Panc1 (cell line): ENCODE data around the gene CERS5. TPM values are rescaled to one million over a fixed set of nuclear protein-coding genes. Genes with fewer than 3 reads are reported as not detected.
A peak's percentile ranks its signal among the peaks of the same experiment; 100 is the strongest.

Experiments used
- ATAC-seq: fragments of 200-7000 bp; cut with Tn5 transposase; 2 replicates; pipeline ENCODE4 v1.9.1; 2020; ENCODE audit warnings: mild to moderate bottlenecking, moderate library complexity
- BruUV-seq: library from RNA; stranded (reverse); fragments of 400-500 nt; replicated peaks from 2 replicates; lab custom pipeline; 2021; lab: Mats Ljungman, UMichigan
- CTCF ChIA-PET: fragments of 300-600 bp; sonication (Branson Sonifier 250); formaldehyde crosslinking; loops from one replicate; lab custom pipeline; 2022; ENCODE audit warnings: antibody characterized with exemption; lab: Charles Lee
- POLR2A ChIA-PET: fragments of 300-600 bp; sonication (Branson Sonifier 250); formaldehyde crosslinking; loops from one replicate; lab custom pipeline; 2022; ENCODE audit warnings: antibody characterized with exemption; lab: Charles Lee
- DNase-seq: peaks from one replicate; pipeline ENCODE4 v3.0.0-alpha.2; 2010; ENCODE audit warnings: low read depth, low spot score
- H3K27ac ChIP-seq: 2 replicates; pipeline ENCODE4 v1.5.1; 2011; ENCODE audit warnings: mild to moderate bottlenecking, low read length, inconsistent platforms
- H3K27me3 ChIP-seq: fragments of 200-500 bp; sonication (Bioruptor generic); 2 replicates; pipeline ENCODE4 v1.6.0; 2014; ENCODE audit warnings: low read length, inconsistent platforms; ENCODE audit not compliant: control insufficient read depth, insufficient read depth
- H3K36me3 ChIP-seq: fragments of 200-500 bp; sonication (Bioruptor generic); 2 replicates; pipeline ENCODE4 v1.5.1; 2014; ENCODE audit warnings: inconsistent platforms, mild to moderate bottlenecking, low read length, moderate library complexity; ENCODE audit not compliant: control insufficient read depth, insufficient read depth
- H3K4me1 ChIP-seq: 2 replicates; pipeline ENCODE4 v1.5.1; 2011; ENCODE audit warnings: inconsistent platforms, mild to moderate bottlenecking, low read length, moderate library complexity; ENCODE audit not compliant: control insufficient read depth, insufficient read depth
- H3K4me3 ChIP-seq, 2 experiments: 2 replicates each; pipeline ENCODE4 v1.5.1; 2011 to 2012; ENCODE audit warnings: low read depth in 2 of 2, low read length in 2 of 2, mild to moderate bottlenecking in 2 of 2, inconsistent platforms in 1 of 2, moderate library complexity in 1 of 2
- H3K9me3 ChIP-seq: fragments of 200-500 bp; sonication (Bioruptor generic); 2 replicates; pipeline ENCODE4 v1.5.1; 2014; ENCODE audit warnings: low read depth, mild to moderate bottlenecking, inconsistent platforms, low read length, moderate library complexity; ENCODE audit not compliant: control insufficient read depth, insufficient read depth
- POLR2AphosphoS5 ChIP-seq: IDR thresholded peaks from 2 replicates; pipeline ENCODE4 v1.6.1; 2012; ENCODE audit warnings: mild to moderate bottlenecking, low read depth, low read length, moderate library complexity
- SIN3A ChIP-seq: IDR thresholded peaks from 2 replicates; pipeline ENCODE4 v1.6.1; 2012; ENCODE audit warnings: low read depth, mild to moderate bottlenecking, low read length, moderate library complexity, borderline replicate concordance; ENCODE audit not compliant: insufficient read depth
- TCF7L2 ChIP-seq: IDR thresholded peaks from 2 replicates; pipeline ENCODE4 v1.6.1; 2011; ENCODE audit warnings: mild to moderate bottlenecking, low read depth, low read length, inconsistent platforms
- in situ Hi-C: cut with HindIII; loops from 2 replicates; pipeline ENCODE4 v1.10.0; 2016; ENCODE audit warnings: low sequenced_read_pairs, low pct_unique_long_range_greater_than_20kb
- intact Hi-C: fragments of 100-400 bp; cut with micrococcal nuclease; formaldehyde crosslinking; loops from one replicate; pipeline ENCODE4 v1.10.0; 2022; ENCODE audit not compliant: unreplicated experiment
- total RNA-seq: library from RNA; stranded (reverse); gene quantifications from one replicate; pipeline ENCODE4 v1.2.1, GENCODE V29; 2021; ENCODE audit not compliant: unreplicated experiment
- TF ChIP-seq, protein P1 (sequence below): fragments of 450-650 bp; IDR thresholded peaks from 2 replicates; pipeline ENCODE4 v1.5.1; 2017; ENCODE audit warnings: mild to moderate bottlenecking
- TF ChIP-seq, protein P2 (sequence below), 2 experiments: IDR thresholded peaks; 2 replicates each; pipeline ENCODE4 v1.6.1; 2011 to 2012; ENCODE audit warnings: low read depth in 2 of 2, control low read depth in 1 of 2, low read length in 1 of 2, mild to moderate bottlenecking in 1 of 2, moderate library complexity in 1 of 2; ENCODE audit not compliant: insufficient read depth in 1 of 2

CERS5 gene
- total RNA-seq, 1 experiment from 2014 or later: 50.5 TPM

DNA sequence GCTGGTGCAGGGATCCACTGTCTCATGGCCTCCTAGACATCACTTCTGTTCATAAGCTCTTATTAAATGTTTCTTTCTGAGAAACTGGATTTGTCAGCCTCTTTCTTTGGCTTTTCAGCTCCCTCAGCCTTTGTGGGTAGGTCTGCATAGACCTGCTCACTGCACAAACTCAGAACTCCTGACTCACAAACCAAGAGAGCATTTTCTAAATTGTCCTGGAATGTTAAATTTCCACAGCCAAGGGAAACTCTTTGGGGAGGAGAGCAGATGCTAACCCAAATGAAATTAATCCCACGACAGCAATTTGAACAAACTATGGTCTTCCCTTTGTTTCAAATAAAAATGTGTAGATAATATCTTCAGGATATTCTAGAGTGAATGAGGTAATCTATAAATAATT lies 19.5 kb upstream of the CERS5 start:
- H3K27ac ChIP-seq: peak overlapping the region; percentile 73

DNA sequence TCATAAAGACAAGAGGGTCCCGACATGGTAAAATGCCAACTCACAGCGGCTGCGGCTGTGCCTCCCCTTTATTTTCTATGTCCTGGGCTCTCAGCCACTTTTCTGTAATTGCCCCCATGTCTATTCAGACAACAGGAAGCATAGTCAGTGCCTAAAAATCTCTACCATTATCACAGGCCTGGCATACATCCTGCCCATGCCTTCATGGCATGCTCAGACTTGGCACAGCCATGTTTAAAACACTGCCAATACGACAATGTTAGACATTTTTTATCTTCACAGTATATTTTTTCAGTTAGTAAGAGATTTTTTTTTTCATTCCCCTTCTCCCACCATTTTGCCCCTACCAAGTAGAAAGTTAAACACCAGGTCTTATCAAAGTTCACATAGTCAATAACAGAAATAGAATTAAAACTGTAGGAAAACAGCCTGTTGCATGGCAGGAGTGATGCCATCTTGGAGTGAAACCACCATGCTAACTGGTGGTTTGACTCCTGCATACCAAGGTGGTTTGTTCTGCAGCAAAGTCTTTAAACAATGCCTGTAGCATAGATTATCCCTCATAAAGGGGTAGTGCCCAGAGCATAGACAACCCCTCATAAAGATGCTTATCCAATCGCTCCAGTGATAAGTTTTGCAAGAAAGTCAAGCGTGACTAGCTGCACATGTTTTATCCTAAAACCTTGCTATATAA lies 18.9 kb upstream of the CERS5 start:
- DNase-seq: no peak
- Histone ChIP-seq H3K27ac (peak overlapping the region; percentile 73), H3K36me3 (peaks cover 16% of the 10 kb centered on the region), H3K4me1 (peaks cover 29% of the 10 kb centered on the region), H3K9me3 (no peaks in the 10 kb centered on the region), H3K4me3 (no peak overlapping the region), H3K27me3 (no peaks in the 10 kb centered on the region)
- ATAC-seq: no peak; the same call in 1 of the 2 replicates
- TF ChIP-seq POLR2AphosphoS5 (no peak), SIN3A (no peak), TCF7L2 (no peak)
- TF ChIP-seq, protein P1, sequence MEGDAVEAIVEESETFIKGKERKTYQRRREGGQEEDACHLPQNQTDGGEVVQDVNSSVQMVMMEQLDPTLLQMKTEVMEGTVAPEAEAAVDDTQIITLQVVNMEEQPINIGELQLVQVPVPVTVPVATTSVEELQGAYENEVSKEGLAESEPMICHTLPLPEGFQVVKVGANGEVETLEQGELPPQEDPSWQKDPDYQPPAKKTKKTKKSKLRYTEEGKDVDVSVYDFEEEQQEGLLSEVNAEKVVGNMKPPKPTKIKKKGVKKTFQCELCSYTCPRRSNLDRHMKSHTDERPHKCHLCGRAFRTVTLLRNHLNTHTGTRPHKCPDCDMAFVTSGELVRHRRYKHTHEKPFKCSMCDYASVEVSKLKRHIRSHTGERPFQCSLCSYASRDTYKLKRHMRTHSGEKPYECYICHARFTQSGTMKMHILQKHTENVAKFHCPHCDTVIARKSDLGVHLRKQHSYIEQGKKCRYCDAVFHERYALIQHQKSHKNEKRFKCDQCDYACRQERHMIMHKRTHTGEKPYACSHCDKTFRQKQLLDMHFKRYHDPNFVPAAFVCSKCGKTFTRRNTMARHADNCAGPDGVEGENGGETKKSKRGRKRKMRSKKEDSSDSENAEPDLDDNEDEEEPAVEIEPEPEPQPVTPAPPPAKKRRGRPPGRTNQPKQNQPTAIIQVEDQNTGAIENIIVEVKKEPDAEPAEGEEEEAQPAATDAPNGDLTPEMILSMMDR: no peak
- TF ChIP-seq, protein P2, sequence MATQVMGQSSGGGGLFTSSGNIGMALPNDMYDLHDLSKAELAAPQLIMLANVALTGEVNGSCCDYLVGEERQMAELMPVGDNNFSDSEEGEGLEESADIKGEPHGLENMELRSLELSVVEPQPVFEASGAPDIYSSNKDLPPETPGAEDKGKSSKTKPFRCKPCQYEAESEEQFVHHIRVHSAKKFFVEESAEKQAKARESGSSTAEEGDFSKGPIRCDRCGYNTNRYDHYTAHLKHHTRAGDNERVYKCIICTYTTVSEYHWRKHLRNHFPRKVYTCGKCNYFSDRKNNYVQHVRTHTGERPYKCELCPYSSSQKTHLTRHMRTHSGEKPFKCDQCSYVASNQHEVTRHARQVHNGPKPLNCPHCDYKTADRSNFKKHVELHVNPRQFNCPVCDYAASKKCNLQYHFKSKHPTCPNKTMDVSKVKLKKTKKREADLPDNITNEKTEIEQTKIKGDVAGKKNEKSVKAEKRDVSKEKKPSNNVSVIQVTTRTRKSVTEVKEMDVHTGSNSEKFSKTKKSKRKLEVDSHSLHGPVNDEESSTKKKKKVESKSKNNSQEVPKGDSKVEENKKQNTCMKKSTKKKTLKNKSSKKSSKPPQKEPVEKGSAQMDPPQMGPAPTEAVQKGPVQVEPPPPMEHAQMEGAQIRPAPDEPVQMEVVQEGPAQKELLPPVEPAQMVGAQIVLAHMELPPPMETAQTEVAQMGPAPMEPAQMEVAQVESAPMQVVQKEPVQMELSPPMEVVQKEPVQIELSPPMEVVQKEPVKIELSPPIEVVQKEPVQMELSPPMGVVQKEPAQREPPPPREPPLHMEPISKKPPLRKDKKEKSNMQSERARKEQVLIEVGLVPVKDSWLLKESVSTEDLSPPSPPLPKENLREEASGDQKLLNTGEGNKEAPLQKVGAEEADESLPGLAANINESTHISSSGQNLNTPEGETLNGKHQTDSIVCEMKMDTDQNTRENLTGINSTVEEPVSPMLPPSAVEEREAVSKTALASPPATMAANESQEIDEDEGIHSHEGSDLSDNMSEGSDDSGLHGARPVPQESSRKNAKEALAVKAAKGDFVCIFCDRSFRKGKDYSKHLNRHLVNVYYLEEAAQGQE (IDR thresholded peaks at IDR 0.05; ENCODE audit: insufficient read depth in 1 of 2, low read depth in 2 of 2, low read length in 1 of 2): no peak
- ChIA-PET POLR2A (interaction anchor here (0.6 kb wide), 1 partner anchor 184 kb away, joined by 7 read pairs; no protein-coding TSS in a partner anchor), CTCF (no interaction called here)
- intact Hi-C loops (loop anchor here (10.0 kb wide), 1 partner anchor 129 kb away; no protein-coding TSS in a partner anchor), in situ Hi-C loops (no loop called here)
- no TSS peak for BruUV-seq

More for the DNA sequence above, 19.5 kb upstream of the CERS5 start:
- H3K9me3 ChIP-seq: no peaks in the 10 kb centered on the region
- no peak for DNase-seq
- intact Hi-C loops (loop anchor here (10.0 kb wide), 1 partner anchor 128 kb away; no protein-coding TSS in a partner anchor), in situ Hi-C loops (no loop called here)
- ChIA-PET POLR2A (interaction anchor here (0.6 kb wide), 1 partner anchor 184 kb away, joined by 7 read pairs; no protein-coding TSS in a partner anchor), CTCF (no interaction called here)
- no peak; the same call in 1 of the 2 replicates for ATAC-seq
- H3K27me3 ChIP-seq: no peaks in the 10 kb centered on the region
- TF ChIP-seq, protein P1: no peak
- no peak for TF ChIP-seq POLR2AphosphoS5
- TF ChIP-seq, protein P2 (IDR thresholded peaks at IDR 0.05; ENCODE audit: insufficient read depth in 1 of 2, low read depth in 2 of 2, low read length in 1 of 2): no peak
- no peak for TF ChIP-seq TCF7L2
- no peak for TF ChIP-seq SIN3A
- H3K36me3 ChIP-seq: peaks cover 10% of the 10 kb centered on the region
- H3K4me3 ChIP-seq: no peak overlapping the region
- H3K4me1 ChIP-seq: peaks cover 29% of the 10 kb centered on the region
- BruUV-seq: no TSS peak
